A549 (cell line): ENCODE results near the gene TMEM158. TPM values are rescaled to one million over a fixed set of nuclear protein-coding genes. Genes with fewer than 3 reads are reported as not detected.

Experiments used
- ATAC-seq, 2 experiments: fragments of 200-7000 bp in 1 of 2; fragments of >200 bp in 1 of 2; cut with Nextera tagmentation in 1 of 2; cut with Tn5 transposase in 1 of 2; 3 replicates each; pipeline versions ENCODE4 v1.8.0 to v1.9.1; 2018 to 2020; ENCODE audit warnings: mild to moderate bottlenecking in 1 of 2, moderate library complexity in 1 of 2
- CTCF ChIA-PET: fragments of 300-600 bp; sonication (Branson Sonifier 250); formaldehyde crosslinking; extraction: SDS; loops from one replicate; lab custom pipeline; 2021; ENCODE audit warnings: antibody characterized with exemption, inconsistent platforms; lab: Yijun Ruan, JAX
- POLR2A ChIA-PET: fragments of 350-600 bp; formaldehyde crosslinking; extraction: SDS; loops from one replicate; lab custom pipeline; 2021; ENCODE audit warnings: antibody characterized with exemption, inconsistent platforms; lab: Yijun Ruan, JAX
- DNase-seq, 2 experiments: peaks; one replicate each; pipeline versions ENCODE4 v3.0.0 to v3.0.0-alpha.2; 2011 to 2016; ENCODE audit warnings: low read depth in 1 of 2, low spot score in 1 of 2
- FAIRE-seq: peaks from 2 replicates; lab custom pipeline; 2011; peaks lifted over from hg19 to GRCh38; lab: Jason Lieb, UNC
- H3K27ac ChIP-seq, 2 experiments: fragments of >200 bp; sonication (Bioruptor Twin); formaldehyde crosslinking; 3 replicates each; pipeline ENCODE4 v1.5.1; 2016 to 2017
- H3K4me1 ChIP-seq: fragments of >200 bp; sonication (Bioruptor Twin); formaldehyde crosslinking; 3 replicates; pipeline ENCODE4 v1.6.1; 2016
- H3K4me2 ChIP-seq: fragments of >200 bp; sonication (Bioruptor Twin); formaldehyde crosslinking; 3 replicates; pipeline ENCODE4 v1.6.1; 2016
- H3K4me3 ChIP-seq: fragments of >200 bp; sonication (Bioruptor Twin); formaldehyde crosslinking; 3 replicates; pipeline ENCODE4 v1.5.1; 2016
- H3K9me3 ChIP-seq: fragments of >200 bp; sonication (Bioruptor Twin); formaldehyde crosslinking; 3 replicates; pipeline ENCODE4 v1.6.1; 2016
- ATOH8 ChIP-seq: fragments of 250-450 bp; sonication (Bioruptor Pico); IDR thresholded peaks from 2 replicates; pipeline ENCODE4 v1.5.0; 2020; ENCODE audit warnings: low read depth, mild to moderate bottlenecking, moderate library complexity
- BHLHE40 ChIP-seq: IDR thresholded peaks from 2 replicates; pipeline ENCODE4 v1.6.1; 2012; ENCODE audit warnings: low read depth, low read length, inconsistent platforms
- EHF ChIP-seq: fragments of 250-450 bp; sonication (Bioruptor Pico); IDR thresholded peaks from 2 replicates; pipeline ENCODE4 v1.5.0; 2020; ENCODE audit warnings: mild to moderate bottlenecking
- ESRRA ChIP-seq: fragments of 150-350 bp; IDR thresholded peaks from 2 replicates; pipeline ENCODE4 v1.6.1; 2014; ENCODE audit warnings: mild to moderate bottlenecking, low read length, borderline replicate concordance
- FOXS1 ChIP-seq: fragments of 250-450 bp; sonication (Bioruptor Pico); IDR thresholded peaks from 2 replicates; pipeline ENCODE4 v1.5.0; 2020; ENCODE audit warnings: mild to moderate bottlenecking, moderate library complexity
- HEYL ChIP-seq: fragments of 250-450 bp; sonication (Bioruptor Pico); IDR thresholded peaks from 2 replicates; pipeline ENCODE4 v1.8.0; 2021; ENCODE audit warnings: mild to moderate bottlenecking, moderate library complexity
- HOXA7 ChIP-seq: fragments of 250-450 bp; sonication (Bioruptor Pico); IDR thresholded peaks from 2 replicates; pipeline ENCODE4 v1.5.0; 2020; ENCODE audit warnings: mild to moderate bottlenecking, moderate library complexity
- JUN ChIP-seq, 2 experiments: fragments of >200 bp; sonication (Bioruptor Twin); formaldehyde crosslinking; IDR thresholded peaks; 2 replicates in 1 of 2; 3 replicates in 1 of 2; pipeline ENCODE4 v1.6.1; 2016 to 2017
- KDM1A ChIP-seq: fragments of 200-600 bp; sonication (generic); IDR thresholded peaks from 2 replicates; pipeline ENCODE4 v1.6.1; 2016; ENCODE audit warnings: low read depth, mild to moderate bottlenecking
- MYC ChIP-seq: IDR thresholded peaks from 2 replicates; pipeline ENCODE4 v1.6.1; 2012; ENCODE audit warnings: mild to moderate bottlenecking, inconsistent platforms, low read length, improper control_type of control experiment, borderline replicate concordance
- NPAS2 ChIP-seq: fragments of 250-450 bp; sonication (Bioruptor Pico); IDR thresholded peaks from 2 replicates; pipeline ENCODE4 v1.8.0; 2022; ENCODE audit warnings: mild to moderate bottlenecking, moderate library complexity, borderline replicate concordance
- POLR2A ChIP-seq: IDR thresholded peaks from 2 replicates; pipeline ENCODE4 v1.6.1; 2012; ENCODE audit warnings: mild to moderate bottlenecking, low read length
- REST ChIP-seq: fragments of 200-600 bp; sonication (generic); IDR thresholded peaks from 2 replicates; pipeline ENCODE4 v1.6.1; 2016; ENCODE audit warnings: antibody characterized with exemption, mild to moderate bottlenecking, moderate library complexity
- SMC3 ChIP-seq: fragments of >200 bp; sonication (Bioruptor Twin); formaldehyde crosslinking; IDR thresholded peaks from 3 replicates; pipeline ENCODE4 v1.6.1; 2018; ENCODE audit warnings: inconsistent platforms
- SREBF2 ChIP-seq: fragments of 450-650 bp; IDR thresholded peaks from 2 replicates; pipeline ENCODE4 v1.6.1; 2014; ENCODE audit warnings: mild to moderate bottlenecking, moderate library complexity
- TP53 ChIP-seq: fragments of 250-450 bp; sonication (Bioruptor Pico); IDR thresholded peaks from 2 replicates; pipeline ENCODE4 v1.5.0; 2021; ENCODE audit warnings: mild to moderate bottlenecking, moderate library complexity
- ZFP36 ChIP-seq: fragments of 450-650 bp; IDR thresholded peaks from 2 replicates; pipeline ENCODE4 v1.6.1; 2014; ENCODE audit warnings: borderline replicate concordance; ENCODE audit not compliant: partially characterized antibody
- WGBS: methylation state at CpG from one replicate; pipeline ENCODE4 v1.1.6; 2017; ENCODE audit errors: missing lambda C conversion rate; 5-methylcytosine and 5-hydroxymethylcytosine counted together
- polyA plus RNA-seq, 4 experiments: library from polyadenylated mRNA; depleted of rRNA in 3 of 4; stranded (reverse); fragments of >200 nt; fragmentation: RNase III in 1 of 4; extraction: RNeasy Plus Mini Kit Qiagen cat#74134 plus additional on column Dnase treatment in 1 of 4; gene quantifications; 2 replicates in 3 of 4; 3 replicates in 1 of 4; pipeline ENCODE4 v1.2.3, GENCODE V29; 2011 to 2017
- TF ChIP-seq, protein P1 (sequence below): IDR thresholded peaks from 2 replicates; pipeline ENCODE4 v1.6.1; 2012
- TF ChIP-seq, protein P2 (sequence below): fragments of >200 bp; sonication (Bioruptor Twin); formaldehyde crosslinking; IDR thresholded peaks from 2 replicates; pipeline ENCODE4 v1.6.1; 2016
- TF ChIP-seq, protein P3 (sequence below): fragments of 450-650 bp; IDR thresholded peaks from 2 replicates; pipeline ENCODE4 v1.6.1; 2014; ENCODE audit warnings: antibody characterized with exemption

TMEM158 gene
- polyA plus RNA-seq, 2 of the 4 experiments (the other 2 are of a cell fraction): 1.8 to 3.4 TPM

GRCh38 chr3:45208586-45208985 lies 17.5 kb downstream of the TMEM158 start:
- 96% methylated on average over 2 of the region's 2 CpGs for WGBS
- Histone ChIP-seq H3K4me2 (no peak overlapping the region), H3K4me3 (no peak overlapping the region)
- no peak for DNase-seq
- ATAC-seq: no peak
- ChIA-PET POLR2A (no interaction called here), CTCF (interaction anchor here (0.6 to 13.6 kb wide), 6 partner anchors 9 to 165 kb away, joined by 3 to 339 read pairs (median 3); partner anchors contain the start of gene CDCP1)
- no peak for FAIRE-seq
- TF ChIP-seq FOXS1 (CRISPR knock-in tag) (no peak), KDM1A (no peak), SREBF2 (no peak), ESRRA (no peak), JUN (IDR thresholded peaks at IDR 0.05) (no peak), ATOH8 (CRISPR knock-in tag) (no peak), NPAS2 (no peak)
- TF ChIP-seq, protein P1, sequence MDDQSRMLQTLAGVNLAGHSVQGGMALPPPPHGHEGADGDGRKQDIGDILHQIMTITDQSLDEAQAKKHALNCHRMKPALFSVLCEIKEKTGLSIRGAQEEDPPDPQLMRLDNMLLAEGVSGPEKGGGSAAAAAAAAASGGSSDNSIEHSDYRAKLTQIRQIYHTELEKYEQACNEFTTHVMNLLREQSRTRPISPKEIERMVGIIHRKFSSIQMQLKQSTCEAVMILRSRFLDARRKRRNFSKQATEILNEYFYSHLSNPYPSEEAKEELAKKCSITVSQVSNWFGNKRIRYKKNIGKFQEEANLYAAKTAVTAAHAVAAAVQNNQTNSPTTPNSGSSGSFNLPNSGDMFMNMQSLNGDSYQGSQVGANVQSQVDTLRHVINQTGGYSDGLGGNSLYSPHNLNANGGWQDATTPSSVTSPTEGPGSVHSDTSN: no peak
- TF ChIP-seq, protein P2, sequence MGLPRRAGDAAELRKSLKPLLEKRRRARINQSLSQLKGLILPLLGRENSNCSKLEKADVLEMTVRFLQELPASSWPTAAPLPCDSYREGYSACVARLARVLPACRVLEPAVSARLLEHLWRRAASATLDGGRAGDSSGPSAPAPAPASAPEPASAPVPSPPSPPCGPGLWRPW: no peak
- TF ChIP-seq, all 56 proteins: peak for 0
- Histone ChIP-seq H3K4me1 (peaks cover 24% of the 10 kb centered on the region), H3K9me3 (no peaks in the 10 kb centered on the region), H3K27ac (no peak overlapping the region)

DNA sequence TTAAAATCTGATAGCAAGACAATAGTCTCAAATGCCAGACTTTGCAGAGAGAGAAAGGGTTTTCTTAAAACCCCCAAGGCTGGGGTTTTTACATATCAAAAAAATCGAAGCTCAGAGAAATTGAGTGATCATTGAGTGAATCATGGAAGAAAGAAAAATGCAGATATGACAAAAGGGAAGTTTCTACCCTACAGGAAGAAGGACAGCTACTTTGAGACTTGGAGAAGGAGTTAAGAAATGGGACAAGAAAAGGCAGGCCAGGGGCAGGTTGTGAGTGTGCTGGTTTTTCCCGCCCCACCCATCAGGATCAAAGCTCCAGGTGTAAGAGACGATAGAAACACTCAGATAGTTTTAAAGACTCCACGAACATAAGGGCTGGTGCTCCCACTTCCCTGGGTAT lies 18.6 kb downstream of the TMEM158 start:
- Histone ChIP-seq H3K27ac (peak overlapping the region in 1 of 2 experiments; percentile 32; a peak in 2 of 6 replicates), H3K4me2 (no peak overlapping the region), H3K4me3 (no peak overlapping the region), H3K4me1 (peaks cover 24% of the 10 kb centered on the region), H3K9me3 (no peaks in the 10 kb centered on the region)
- DNase-seq: no peak
- no peak for ATAC-seq
- ChIA-PET CTCF (interaction anchor here (1.3 to 13.6 kb wide), 4 partner anchors 62 to 164 kb away, joined by 3 to 339 read pairs (median 4); partner anchors contain the start of gene CDCP1), POLR2A (no interaction called here)
- no peak for FAIRE-seq
- WGBS: 72% methylated on average over 4 of the region's 4 CpGs
- TF ChIP-seq SMC3 (no peak), MYC (no peak), POLR2A (no peak), EHF (no peak), TP53 (CRISPR knock-in tag) (no peak), HOXA7 (CRISPR knock-in tag) (no peak), REST (no peak)
- TF ChIP-seq, protein P1: no peak

GRCh38 chr3:45205126-45205525 lies 21.0 kb downstream of the TMEM158 start:
- Histone ChIP-seq H3K27ac (peak overlapping the region in 1 of 2 experiments; percentile 71; a peak in 4 of 6 replicates), H3K4me2 (no peak overlapping the region), H3K9me3 (no peaks in the 10 kb centered on the region), H3K4me1 (peaks cover 28% of the 10 kb centered on the region), H3K4me3 (no peak overlapping the region)
- DNase-seq: no peak
- ATAC-seq: 0 out of 6 replicates have a peak, but pooled peaks of 1 of the 2 experiments have one; percentile 9
- POLR2A ChIA-PET: interaction anchor here (0.6 to 0.8 kb wide), 2 partner anchors 59 to 155 kb away, joined by 3 read pairs; partner anchors contain the start of gene CDCP1
- FAIRE-seq: no peak
- CTCF ChIA-PET: interaction anchor here (1.2 to 13.6 kb wide), 3 partner anchors 70 to 162 kb away, joined by 4 to 339 read pairs (median 4); no protein-coding TSS in a partner anchor
- no peak for TF ChIP-seq ZFP36
- TF ChIP-seq BHLHE40: no peak
- no peak for TF ChIP-seq HEYL (CRISPR knock-in tag)
- TF ChIP-seq, protein P3, sequence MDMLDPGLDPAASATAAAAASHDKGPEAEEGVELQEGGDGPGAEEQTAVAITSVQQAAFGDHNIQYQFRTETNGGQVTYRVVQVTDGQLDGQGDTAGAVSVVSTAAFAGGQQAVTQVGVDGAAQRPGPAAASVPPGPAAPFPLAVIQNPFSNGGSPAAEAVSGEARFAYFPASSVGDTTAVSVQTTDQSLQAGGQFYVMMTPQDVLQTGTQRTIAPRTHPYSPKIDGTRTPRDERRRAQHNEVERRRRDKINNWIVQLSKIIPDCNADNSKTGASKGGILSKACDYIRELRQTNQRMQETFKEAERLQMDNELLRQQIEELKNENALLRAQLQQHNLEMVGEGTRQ: no peak
- no peak for TF ChIP-seq REST
